IMR-90 (cell line): ENCODE results near the gene CHPT1. TPM values are rescaled to one million over a fixed set of nuclear protein-coding genes. Genes with fewer than 3 reads are reported as not detected.

ENCODE experiments used
- ATAC-seq: fragments of 200-7000 bp; cut with Tn5 transposase; 2 replicates; pipeline ENCODE4 v1.9.1; 2020; ENCODE audit warnings: low read depth, mild to moderate bottlenecking, moderate library complexity
- BruUV-seq: library from RNA; stranded (reverse); fragments of 400-500 nt; replicated peaks from 2 replicates; lab custom pipeline; 2021; lab: Mats Ljungman, UMichigan
- CTCF ChIA-PET: fragments of 300-600 bp; formaldehyde crosslinking; extraction: SDS; loops from one replicate; lab custom pipeline; 2021; ENCODE audit warnings: antibody characterized with exemption; lab: Yijun Ruan, JAX
- POLR2A ChIA-PET: fragments of 300-600 bp; sonication (Branson Sonifier 250); formaldehyde crosslinking; loops from one replicate; lab custom pipeline; 2022; ENCODE audit warnings: antibody characterized with exemption; ENCODE audit not compliant: unreplicated experiment; lab: Charles Lee
- DNase-seq: peaks from one replicate; pipeline ENCODE4 v3.0.0; 2013
- H2AFZ ChIP-seq: replicated peaks from 2 replicates; pipeline ENCODE3; 2013; ENCODE audit warnings: low read length, mild to moderate bottlenecking; ENCODE audit not compliant: poor library complexity
- H2AK5ac ChIP-seq: 2 replicates; pipeline ENCODE4 v1.6.1; 2013; ENCODE audit warnings: low read depth, low read length, inconsistent platforms
- H2AK9ac ChIP-seq: replicated peaks from 2 replicates; pipeline ENCODE3; 2013; ENCODE audit warnings: mild to moderate bottlenecking, low read depth, low read length, moderate library complexity; ENCODE audit not compliant: poor library complexity
- H2BK120ac ChIP-seq: 2 replicates; pipeline ENCODE4 v1.6.1; 2013; ENCODE audit warnings: low read depth, low read length, inconsistent platforms
- H2BK15ac ChIP-seq: 3 replicates; pipeline ENCODE4 v1.6.1; 2013; ENCODE audit warnings: low read depth, low read length, inconsistent platforms
- H2BK20ac ChIP-seq: 2 replicates; pipeline ENCODE4 v1.6.1; 2013; ENCODE audit warnings: low read depth, mild to moderate bottlenecking, inconsistent platforms, low read length, moderate library complexity
- H2BK5ac ChIP-seq: 2 replicates; pipeline ENCODE4 v1.6.1; 2013; ENCODE audit warnings: mild to moderate bottlenecking, low read depth, low read length, inconsistent platforms; ENCODE audit not compliant: poor library complexity, severe bottlenecking
- H3K14ac ChIP-seq: replicated peaks from 2 replicates; pipeline ENCODE4 v1.6.1; 2013; ENCODE audit warnings: low read depth, low read length, inconsistent platforms
- H3K18ac ChIP-seq: 2 replicates; pipeline ENCODE4 v1.6.1; 2013; ENCODE audit warnings: low read depth, low read length, control low read depth
- H3K23ac ChIP-seq: 2 replicates; pipeline ENCODE4 v1.6.1; 2013; ENCODE audit warnings: low read depth, low read length, inconsistent platforms
- H3K27ac ChIP-seq: 2 replicates; pipeline ENCODE4 v1.5.1; 2013; ENCODE audit warnings: mild to moderate bottlenecking, control low read depth, low read length; ENCODE audit not compliant: insufficient read depth
- H3K27me3 ChIP-seq: 2 replicates; pipeline ENCODE4 v1.6.1; 2013; ENCODE audit warnings: low read length; ENCODE audit not compliant: control insufficient read depth, insufficient read depth
- H3K36me3 ChIP-seq: 2 replicates; pipeline ENCODE4 v1.6.1; 2013; ENCODE audit warnings: low read length, mixed read lengths; ENCODE audit not compliant: control insufficient read depth, insufficient read depth
- H3K4ac ChIP-seq: 2 replicates; pipeline ENCODE4 v1.6.1; 2013; ENCODE audit warnings: low read depth, low read length, inconsistent platforms
- H3K4me1 ChIP-seq: 2 replicates; pipeline ENCODE4 v1.6.1; 2013; ENCODE audit warnings: low read length, mixed read lengths; ENCODE audit not compliant: control insufficient read depth, insufficient read depth
- H3K4me2 ChIP-seq: 2 replicates; pipeline ENCODE4 v1.6.1; 2013; ENCODE audit warnings: low read depth, mild to moderate bottlenecking, control low read depth, low read length, moderate library complexity
- H3K4me3 ChIP-seq: 2 replicates; pipeline ENCODE4 v1.5.1; 2013; ENCODE audit warnings: low read depth, mild to moderate bottlenecking, control low read depth, low read length, moderate library complexity; ENCODE audit not compliant: insufficient read depth
- H3K56ac ChIP-seq: 2 replicates; pipeline ENCODE4 v1.6.1; 2013; ENCODE audit warnings: low read length, inconsistent platforms; ENCODE audit not compliant: insufficient read depth; ENCODE audit errors: extremely low read depth
- H3K79me1 ChIP-seq, 2 experiments: 2 replicates each; pipeline ENCODE4 v1.6.1; 2013; ENCODE audit warnings: low read length in 2 of 2, inconsistent platforms in 1 of 2, low read depth in 1 of 2
- H3K9ac ChIP-seq: 2 replicates; pipeline ENCODE4 v1.6.1; 2013; ENCODE audit warnings: low read depth, low read length, control low read depth
- H3K9me1 ChIP-seq: 2 replicates; pipeline ENCODE4 v1.6.1; 2013; ENCODE audit warnings: low read length, inconsistent platforms; ENCODE audit not compliant: insufficient read depth
- H3K9me3 ChIP-seq: 2 replicates; pipeline ENCODE4 v1.6.1; 2013; ENCODE audit warnings: low read length; ENCODE audit not compliant: control insufficient read depth, insufficient read depth
- H4K20me1 ChIP-seq: 2 replicates; pipeline ENCODE4 v1.6.1; 2013; ENCODE audit warnings: low read length, inconsistent platforms; ENCODE audit not compliant: insufficient read depth
- H4K5ac ChIP-seq: 2 replicates; pipeline ENCODE4 v1.6.1; 2013; ENCODE audit warnings: mild to moderate bottlenecking, low read depth, low read length, control low read depth
- H4K8ac ChIP-seq, 2 experiments: 2 replicates each; pipeline ENCODE4 v1.6.1; 2013; ENCODE audit warnings: low read depth in 2 of 2, low read length in 2 of 2, control low read depth in 1 of 2, inconsistent platforms in 1 of 2
- H4K91ac ChIP-seq: 2 replicates; pipeline ENCODE4 v1.6.1; 2013; ENCODE audit warnings: low read depth, low read length, inconsistent platforms; ENCODE audit not compliant: insufficient read depth
- BHLHE40 ChIP-seq: fragments of 150-350 bp; IDR thresholded peaks from 2 replicates; pipeline ENCODE4 v1.6.1; 2016; ENCODE audit warnings: mild to moderate bottlenecking, low read depth, low read length
- CEBPB ChIP-seq: IDR thresholded peaks from 2 replicates; pipeline ENCODE4 v1.6.1; 2012; ENCODE audit warnings: low read depth, low read length, improper control_type of control experiment
- MAFK ChIP-seq: IDR thresholded peaks from 2 replicates; pipeline ENCODE4 v1.6.1; 2012; ENCODE audit warnings: low read depth, low read length, improper control_type of control experiment
- WGBS, 2 experiments: methylation state at CpG; one replicate each; pipeline versions ENCODE4 v1.1.5 to v1.1.7; 2013; ENCODE audit warnings: missing lambda C conversion rate in 2 of 2; ENCODE audit not compliant: insufficient read length in 1 of 2; ENCODE audit errors: extremely low coverage in 2 of 2; 5-methylcytosine and 5-hydroxymethylcytosine counted together
- dilution Hi-C: fragments of 300-500 bp; cut with HindIII; formaldehyde crosslinking; loops from one replicate; pipeline ENCODE4 v1.14.3; 2018; ENCODE audit warnings: low sequenced_read_pairs; ENCODE audit not compliant: unreplicated experiment
- in situ Hi-C: fragments of 300-500 bp; cut with MboI; formaldehyde crosslinking; loops from 3 replicates; pipeline ENCODE4 v1.14.3; 2019; ENCODE audit warnings: low sequenced_read_pairs, inconsistent platforms, mixed read lengths
- intact Hi-C: fragments of 100-400 bp; cut with micrococcal nuclease; formaldehyde crosslinking; loops from 2 replicates; pipeline ENCODE4 v1.10.0; 2022
- polyA plus RNA-seq, 3 experiments: library from polyadenylated mRNA; depleted of rRNA; stranded (reverse); fragments of >200 nt; gene quantifications; 2 replicates each; pipeline ENCODE4 v1.2.3, GENCODE V29; 2012; ENCODE audit warnings: low replicate concordance in 1 of 3
- total RNA-seq: library from RNA; depleted of rRNA; stranded (reverse); fragments of >200 nt; gene quantifications from 2 replicates; pipeline ENCODE4 v1.2.3, GENCODE V29; 2012

CHPT1 gene
- total and polyA plus RNA-seq, 2 of the 4 experiments (the other 2 are of a cell fraction), result 8.1 to 11.7 TPM

DNA sequence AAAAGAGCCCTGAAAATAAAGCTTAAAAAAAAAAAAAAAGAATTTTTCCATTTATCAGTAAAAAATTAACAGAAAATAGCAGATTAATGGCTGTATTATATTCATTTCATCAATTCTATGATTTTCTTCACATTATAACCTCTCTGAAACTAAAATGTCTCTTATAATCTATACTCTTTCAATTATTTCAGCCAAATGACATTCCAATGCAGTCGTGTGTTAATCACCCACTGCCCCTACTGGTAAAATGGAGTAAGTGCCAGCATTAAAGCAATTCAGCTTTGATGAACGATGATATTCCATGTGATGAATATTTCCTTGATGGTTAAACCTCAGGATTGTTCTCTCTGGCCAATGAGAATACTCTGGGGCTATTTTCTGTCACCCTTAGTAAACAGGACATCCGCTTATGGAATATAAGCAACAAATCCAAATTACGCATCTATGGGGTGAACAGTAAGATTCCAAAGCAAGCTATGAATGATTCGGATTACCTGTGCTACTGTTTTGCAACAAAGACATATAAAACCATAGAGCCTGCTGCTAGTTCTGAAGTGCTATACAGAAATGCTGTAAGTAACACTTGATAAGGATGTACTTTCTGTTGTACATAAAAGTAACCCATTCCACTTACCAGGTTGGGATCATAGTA lies 62.1 kb downstream of the CHPT1 start (continued):
- no peak for TF ChIP-seq MAFK

DNA sequence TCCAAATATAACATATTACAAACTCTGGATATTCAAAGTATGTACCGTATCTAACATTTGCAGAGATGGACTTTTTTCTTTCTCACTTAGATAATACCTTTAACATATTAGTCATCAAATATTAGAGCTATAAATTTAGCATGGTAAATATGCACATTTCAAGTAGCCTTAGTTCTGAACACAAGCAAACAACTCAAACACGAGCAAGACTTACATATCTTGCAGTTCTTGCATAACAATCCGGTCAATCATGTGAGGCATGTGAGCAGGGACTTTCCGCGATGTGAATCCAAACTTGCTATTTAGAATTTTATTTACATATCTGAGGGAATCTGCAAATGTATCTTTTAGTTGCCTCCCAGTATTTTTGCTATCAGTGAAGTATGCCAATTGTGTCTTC lies 63.9 kb downstream of the CHPT1 start:
- Histone ChIP-seq H3K27ac (no peak overlapping the region), H3K36me3 (peaks cover 9% of the 10 kb centered on the region), H4K20me1 (no peaks in the 10 kb centered on the region), H3K56ac (no peak overlapping the region), H3K4me3 (no peak overlapping the region), H3K4me2 (no peak overlapping the region), H3K79me1 (no peaks in the 10 kb centered on the region), H4K91ac (no peak overlapping the region), H3K14ac (no peak overlapping the region), H4K8ac (no peak overlapping the region), H3K9me1 (no peaks in the 10 kb centered on the region; the same call in 1 of the 2 replicates), H3K9ac (no peak overlapping the region), H2BK120ac (no peak overlapping the region), H2AFZ (no peak overlapping the region), H3K4me1 (no peaks in the 10 kb centered on the region), H3K9me3 (no peaks in the 10 kb centered on the region), H2AK9ac (no peak overlapping the region), H4K5ac (no peak overlapping the region), H2AK5ac (no peak overlapping the region), H3K23ac (no peak overlapping the region), H2BK15ac (no peak overlapping the region), H2BK5ac (no peak overlapping the region), H2BK20ac (no peak overlapping the region), H3K27me3 (no peaks in the 10 kb centered on the region), H3K4ac (no peak overlapping the region), H3K18ac (no peak overlapping the region)
- peak; percentile 35 for ATAC-seq
- ChIA-PET POLR2A (no interaction called here), CTCF (interaction anchor here (0.6 kb wide), 1 partner anchor 128 kb away, joined by 3 read pairs; no protein-coding TSS in a partner anchor)
- no TSS peak for BruUV-seq
- DNase-seq, result peak; percentile 79
- in situ Hi-C loops, result loop anchor here (10.0 kb wide), 1 partner anchor 347 kb away; no protein-coding TSS in a partner anchor
- peak; percentile 61; the same call in 1 of the 2 replicates for TF ChIP-seq BHLHE40
- peak; percentile 64 for TF ChIP-seq CEBPB
- TF ChIP-seq MAFK, result no peak
- dilution Hi-C loops, result no loop called here
- intact Hi-C loops, result loop anchor here (5.0 kb wide), 1 partner anchor 269 kb away; no protein-coding TSS in a partner anchor
- no CpG with 5 or more reads among the region's 5 CpGs for WGBS, 2 experiments
